ENCODE measurements around the gene FLNA.

The FLNA gene

DNA sequence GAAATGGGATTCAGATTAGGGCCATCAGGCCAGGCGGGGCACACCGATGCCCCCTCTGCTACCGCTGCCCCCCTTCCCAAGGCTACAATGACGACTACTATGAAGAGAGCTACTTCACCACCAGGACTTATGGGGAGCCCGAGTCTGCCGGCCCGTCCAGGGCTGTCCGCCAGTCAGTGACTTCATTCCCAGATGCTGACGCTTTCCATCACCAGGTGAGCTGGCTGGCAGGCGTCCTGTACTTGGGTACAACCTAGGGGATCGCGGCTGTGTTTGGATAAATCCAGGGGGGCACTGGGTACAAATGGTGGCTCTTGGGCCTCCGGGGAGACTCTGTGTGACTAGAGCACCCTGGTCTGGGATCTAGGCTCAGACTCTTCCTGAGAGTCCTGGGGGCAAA is 5.7 kb upstream of the FLNA start:
- no peak for TF ChIP-seq TCF4 (CRISPR knock-in tag; IDR thresholded peaks at IDR 0.05; ENCODE audit: borderline replicate concordance)
- TF ChIP-seq ESRRG (CRISPR knock-in tag; IDR thresholded peaks at IDR 0.05): no peak
- no peak for TF ChIP-seq ZNF8 (CRISPR knock-in tag; IDR thresholded peaks at IDR 0.05)
- TF ChIP-seq ARNTL (CRISPR knock-in tag; IDR thresholded peaks at IDR 0.05; ENCODE audit: borderline replicate concordance, low read depth): no peak
- no peak for TF ChIP-seq SNAI2 (CRISPR knock-in tag; IDR thresholded peaks at IDR 0.05)
- no peak for TF ChIP-seq ZC3H10 (CRISPR knock-in tag; IDR thresholded peaks at IDR 0.05)
- no peak for TF ChIP-seq ZFP30 (CRISPR knock-in tag; IDR thresholded peaks at IDR 0.05)
- no peak for ATAC-seq

DNA sequence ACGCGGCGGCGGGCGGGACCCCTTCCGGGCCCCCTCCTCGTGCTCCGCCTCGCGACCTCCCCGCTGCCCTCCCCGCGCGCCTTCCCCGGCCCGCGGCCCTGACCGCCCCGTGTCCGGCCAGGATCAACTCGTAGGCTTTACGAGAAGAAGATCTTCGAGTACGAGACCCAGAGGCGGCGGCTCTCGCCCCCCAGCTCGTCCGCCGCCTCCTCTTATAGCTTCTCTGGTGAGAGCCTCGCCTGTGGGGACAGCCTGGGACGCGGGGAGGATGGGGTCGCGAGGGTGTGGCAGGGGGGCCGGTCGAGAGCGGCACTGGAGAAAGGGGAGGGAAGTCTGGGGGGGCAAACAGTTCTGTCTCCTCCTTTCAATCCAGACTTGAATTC is 5.1 kb upstream of the FLNA start:
- TF ChIP-seq PPARA (CRISPR knock-in tag; IDR thresholded peaks at IDR 0.05; ENCODE audit: borderline replicate concordance) (no peak), CSDC2 (CRISPR knock-in tag; IDR thresholded peaks at IDR 0.05) (no peak), ZFP3 (CRISPR knock-in tag; IDR thresholded peaks at IDR 0.05) (no peak), ZNF565 (CRISPR knock-in tag; conservative IDR thresholded peaks at IDR 0.05; ENCODE audit: low read depth) (no peak), ZC3H10 (CRISPR knock-in tag; IDR thresholded peaks at IDR 0.05) (no peak), GLIS3 (CRISPR knock-in tag; IDR thresholded peaks at IDR 0.05) (no peak), ZNF70 (CRISPR knock-in tag; IDR thresholded peaks at IDR 0.05) (no peak), ARNTL (CRISPR knock-in tag; IDR thresholded peaks at IDR 0.05; ENCODE audit: borderline replicate concordance, low read depth) (no peak), TOX (CRISPR knock-in tag; IDR thresholded peaks at IDR 0.05; ENCODE audit: borderline replicate concordance) (no peak)
- TF ChIP-seq, protein P1, sequence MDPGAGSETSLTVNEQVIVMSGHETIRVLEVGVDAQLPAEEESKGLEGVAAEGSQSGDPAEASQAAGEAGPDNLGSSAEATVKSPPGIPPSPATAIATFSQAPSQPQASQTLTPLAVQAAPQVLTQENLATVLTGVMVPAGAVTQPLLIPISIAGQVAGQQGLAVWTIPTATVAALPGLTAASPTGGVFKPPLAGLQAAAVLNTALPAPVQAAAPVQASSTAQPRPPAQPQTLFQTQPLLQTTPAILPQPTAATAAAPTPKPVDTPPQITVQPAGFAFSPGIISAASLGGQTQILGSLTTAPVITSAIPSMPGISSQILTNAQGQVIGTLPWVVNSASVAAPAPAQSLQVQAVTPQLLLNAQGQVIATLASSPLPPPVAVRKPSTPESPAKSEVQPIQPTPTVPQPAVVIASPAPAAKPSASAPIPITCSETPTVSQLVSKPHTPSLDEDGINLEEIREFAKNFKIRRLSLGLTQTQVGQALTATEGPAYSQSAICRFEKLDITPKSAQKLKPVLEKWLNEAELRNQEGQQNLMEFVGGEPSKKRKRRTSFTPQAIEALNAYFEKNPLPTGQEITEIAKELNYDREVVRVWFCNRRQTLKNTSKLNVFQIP (CRISPR knock-in tag; IDR thresholded peaks at IDR 0.05; ENCODE audit: borderline replicate concordance, low read depth): no peak
- no peak for ATAC-seq

DNA sequence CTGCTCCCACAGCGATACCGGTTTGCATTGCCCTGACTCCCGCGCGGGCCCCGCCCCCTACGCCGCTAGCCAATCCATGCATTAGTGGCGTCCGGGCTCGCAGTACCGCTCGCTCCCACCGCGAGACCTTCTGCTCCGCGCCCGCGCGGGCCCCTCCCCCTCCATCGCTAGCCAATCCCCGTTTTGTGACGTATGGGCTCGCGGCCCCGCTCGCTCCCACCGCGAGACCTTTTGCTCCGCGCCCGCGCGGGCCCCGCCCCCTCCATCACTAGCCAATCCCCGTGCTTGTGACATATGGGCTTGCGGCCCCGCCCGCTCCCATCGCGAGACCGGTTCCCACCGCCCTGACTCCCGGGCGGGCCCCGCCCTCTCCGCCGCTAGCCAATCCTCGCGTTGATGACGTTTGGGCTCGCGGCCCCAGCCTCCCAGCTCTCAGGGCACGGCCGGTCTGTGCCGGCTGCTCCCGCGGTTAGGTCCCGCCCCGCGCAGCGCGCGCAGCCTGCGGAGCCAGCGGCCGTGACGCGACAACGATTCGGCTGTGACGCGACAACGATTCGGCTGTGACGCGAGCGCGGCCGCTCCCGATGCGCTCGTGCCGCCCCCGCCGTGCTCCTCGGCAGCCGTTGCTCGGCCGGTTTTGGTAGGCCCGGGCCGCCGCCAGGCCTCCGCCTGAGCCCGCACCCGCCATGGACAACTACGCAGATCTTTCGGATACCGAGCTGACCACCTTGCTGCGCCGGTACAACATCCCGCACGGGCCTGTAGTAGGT is 4.5 kb upstream of the FLNA start, which contains the start of gene EMD:
Gene EMD (plus strand): TSS at position 497 of the 770 bp plus-strand sequence. CDS start 190 bp downstream, at position 687.
- no peak for TF ChIP-seq ZNF565 (CRISPR knock-in tag; conservative IDR thresholded peaks at IDR 0.05; ENCODE audit: low read depth)
- TF ChIP-seq ESRRG (CRISPR knock-in tag; IDR thresholded peaks at IDR 0.05): no peak
- TF ChIP-seq, protein P2, sequence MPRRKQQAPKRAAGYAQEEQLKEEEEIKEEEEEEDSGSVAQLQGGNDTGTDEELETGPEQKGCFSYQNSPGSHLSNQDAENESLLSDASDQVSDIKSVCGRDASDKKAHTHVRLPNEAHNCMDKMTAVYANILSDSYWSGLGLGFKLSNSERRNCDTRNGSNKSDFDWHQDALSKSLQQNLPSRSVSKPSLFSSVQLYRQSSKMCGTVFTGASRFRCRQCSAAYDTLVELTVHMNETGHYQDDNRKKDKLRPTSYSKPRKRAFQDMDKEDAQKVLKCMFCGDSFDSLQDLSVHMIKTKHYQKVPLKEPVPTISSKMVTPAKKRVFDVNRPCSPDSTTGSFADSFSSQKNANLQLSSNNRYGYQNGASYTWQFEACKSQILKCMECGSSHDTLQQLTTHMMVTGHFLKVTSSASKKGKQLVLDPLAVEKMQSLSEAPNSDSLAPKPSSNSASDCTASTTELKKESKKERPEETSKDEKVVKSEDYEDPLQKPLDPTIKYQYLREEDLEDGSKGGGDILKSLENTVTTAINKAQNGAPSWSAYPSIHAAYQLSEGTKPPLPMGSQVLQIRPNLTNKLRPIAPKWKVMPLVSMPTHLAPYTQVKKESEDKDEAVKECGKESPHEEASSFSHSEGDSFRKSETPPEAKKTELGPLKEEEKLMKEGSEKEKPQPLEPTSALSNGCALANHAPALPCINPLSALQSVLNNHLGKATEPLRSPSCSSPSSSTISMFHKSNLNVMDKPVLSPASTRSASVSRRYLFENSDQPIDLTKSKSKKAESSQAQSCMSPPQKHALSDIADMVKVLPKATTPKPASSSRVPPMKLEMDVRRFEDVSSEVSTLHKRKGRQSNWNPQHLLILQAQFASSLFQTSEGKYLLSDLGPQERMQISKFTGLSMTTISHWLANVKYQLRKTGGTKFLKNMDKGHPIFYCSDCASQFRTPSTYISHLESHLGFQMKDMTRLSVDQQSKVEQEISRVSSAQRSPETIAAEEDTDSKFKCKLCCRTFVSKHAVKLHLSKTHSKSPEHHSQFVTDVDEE (CRISPR knock-in tag; IDR thresholded peaks at IDR 0.05): no peak
- TF ChIP-seq TOX (CRISPR knock-in tag; IDR thresholded peaks at IDR 0.05; ENCODE audit: borderline replicate concordance): no peak
- TF ChIP-seq, protein P3, sequence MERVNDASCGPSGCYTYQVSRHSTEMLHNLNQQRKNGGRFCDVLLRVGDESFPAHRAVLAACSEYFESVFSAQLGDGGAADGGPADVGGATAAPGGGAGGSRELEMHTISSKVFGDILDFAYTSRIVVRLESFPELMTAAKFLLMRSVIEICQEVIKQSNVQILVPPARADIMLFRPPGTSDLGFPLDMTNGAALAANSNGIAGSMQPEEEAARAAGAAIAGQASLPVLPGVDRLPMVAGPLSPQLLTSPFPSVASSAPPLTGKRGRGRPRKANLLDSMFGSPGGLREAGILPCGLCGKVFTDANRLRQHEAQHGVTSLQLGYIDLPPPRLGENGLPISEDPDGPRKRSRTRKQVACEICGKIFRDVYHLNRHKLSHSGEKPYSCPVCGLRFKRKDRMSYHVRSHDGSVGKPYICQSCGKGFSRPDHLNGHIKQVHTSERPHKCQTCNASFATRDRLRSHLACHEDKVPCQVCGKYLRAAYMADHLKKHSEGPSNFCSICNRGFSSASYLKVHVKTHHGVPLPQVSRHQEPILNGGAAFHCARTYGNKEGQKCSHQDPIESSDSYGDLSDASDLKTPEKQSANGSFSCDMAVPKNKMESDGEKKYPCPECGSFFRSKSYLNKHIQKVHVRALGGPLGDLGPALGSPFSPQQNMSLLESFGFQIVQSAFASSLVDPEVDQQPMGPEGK (CRISPR knock-in tag; IDR thresholded peaks at IDR 0.05; ENCODE audit: borderline replicate concordance): no peak
- no peak for TF ChIP-seq ZFP3 (CRISPR knock-in tag; IDR thresholded peaks at IDR 0.05)
- no peak for TF ChIP-seq OSR1 (CRISPR knock-in tag; IDR thresholded peaks at IDR 0.05)
- TF ChIP-seq ZC3H10 (CRISPR knock-in tag; IDR thresholded peaks at IDR 0.05): no peak
- TF ChIP-seq ISL1 (CRISPR knock-in tag; IDR thresholded peaks at IDR 0.05): no peak
- no peak for TF ChIP-seq ZNF70 (CRISPR knock-in tag; IDR thresholded peaks at IDR 0.05)
- no peak for TF ChIP-seq ZNF8 (CRISPR knock-in tag; IDR thresholded peaks at IDR 0.05)
- ATAC-seq: peak; percentile 86

DNA sequence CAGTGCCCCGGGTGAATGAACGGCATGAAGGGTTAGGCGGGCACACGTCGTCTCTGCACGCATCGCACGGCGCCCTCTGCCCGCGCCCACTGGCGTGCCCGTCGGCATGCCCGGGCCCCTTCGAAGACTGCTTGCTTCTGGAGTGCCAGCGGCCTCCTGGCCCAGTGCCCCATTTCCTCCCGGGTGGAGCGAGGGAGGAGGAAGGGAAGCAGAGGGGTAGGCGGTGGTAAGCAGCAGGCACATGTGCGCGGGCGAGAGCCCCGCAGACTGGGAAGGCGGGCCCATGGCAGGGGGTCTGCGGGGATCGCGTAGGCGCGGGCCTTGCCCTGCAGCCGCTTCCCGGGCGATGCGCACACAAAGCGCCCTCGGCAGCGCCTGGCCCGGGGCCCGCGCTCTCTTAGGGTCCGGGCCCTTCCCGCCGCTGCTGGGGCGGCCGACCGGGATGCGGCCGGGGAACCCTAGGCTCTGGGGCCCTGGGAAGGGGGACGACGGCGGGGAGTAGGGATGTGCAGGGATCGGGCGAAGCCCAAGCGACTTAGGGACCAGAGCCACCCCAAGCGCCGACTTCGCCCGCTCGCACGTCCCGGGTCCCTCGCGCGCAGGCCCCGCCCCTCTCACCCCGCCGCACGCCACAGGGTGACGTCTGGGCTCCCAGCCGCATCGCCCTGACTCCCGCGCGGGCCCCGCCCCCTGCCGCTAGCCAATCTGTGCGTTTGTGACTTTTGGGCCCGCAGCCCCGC is 3.8 kb upstream of the FLNA start:
- peak; percentile 24 for ATAC-seq

More for the DNA sequence above, 3.8 kb upstream of the FLNA start:
- TF ChIP-seq, protein P1 (CRISPR knock-in tag; IDR thresholded peaks at IDR 0.05; ENCODE audit: borderline replicate concordance, low read depth): no peak
- TF ChIP-seq PPARA (CRISPR knock-in tag; IDR thresholded peaks at IDR 0.05; ENCODE audit: borderline replicate concordance) (no peak), ESRRG (CRISPR knock-in tag; IDR thresholded peaks at IDR 0.05) (no peak), ZFP3 (CRISPR knock-in tag; IDR thresholded peaks at IDR 0.05) (no peak)
